Measurements from ENCODE around the gene DVL1. TPM values are rescaled to one million over a fixed set of nuclear protein-coding genes. Genes with fewer than 3 reads are reported as not detected.

The DVL1 gene
- polyA plus RNA-seq, 3 donors = 23.6 to 45.9 (median 42.6) TPM

DNA sequence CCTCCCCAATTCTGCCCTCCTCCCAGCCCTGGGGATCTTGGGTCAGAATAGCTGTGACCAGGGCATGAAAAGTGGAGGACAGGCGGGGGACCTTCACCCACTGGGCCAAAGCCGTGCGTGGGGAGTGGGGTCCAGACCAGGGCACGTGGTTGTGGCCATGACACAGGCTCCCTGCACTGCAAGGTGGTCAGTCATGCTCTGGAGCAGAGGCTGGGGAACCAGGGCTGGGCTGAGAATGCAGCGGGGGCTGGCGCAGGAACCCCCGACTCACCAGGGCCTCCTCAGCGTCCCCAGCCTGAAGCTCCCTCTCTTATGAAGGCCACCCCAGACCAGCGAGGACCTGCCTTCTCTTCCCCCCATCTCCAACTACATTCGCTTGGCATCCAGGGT lies 2.7 kb downstream of the DVL1 start:
- DNase-seq (ENCODE audit: extremely low read depth in 1 of 11, low read depth in 9 of 11, low spot score in 4 of 11) = no peak

- no peak for DNase-seq (ENCODE audit: extremely low read depth in 1 of 11, low read depth in 9 of 11, low spot score in 4 of 11)
Observed at GRCh38 chr1:1345860-1346500, 3.2 kb downstream of the DVL1 start.

DNA sequence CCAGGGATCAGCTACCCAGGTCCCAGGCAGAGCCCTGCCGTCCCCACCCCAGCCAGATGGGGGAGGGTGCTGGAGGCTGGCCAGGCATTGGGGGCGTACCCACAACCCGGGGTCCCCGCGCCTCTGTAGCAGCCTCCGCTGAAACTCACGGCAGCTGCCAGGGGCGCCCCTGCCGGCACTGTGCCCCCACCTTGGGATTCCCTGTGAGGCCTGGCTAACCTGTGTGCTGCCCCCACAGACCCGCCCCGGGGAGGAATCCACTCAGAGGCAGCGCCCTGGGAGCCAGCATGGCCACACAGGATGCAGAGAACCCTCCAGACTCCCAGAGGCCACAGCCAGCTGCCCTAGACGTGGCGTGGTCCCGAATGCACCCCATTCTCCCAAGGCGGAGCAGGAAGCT lies 3.8 kb downstream of the DVL1 start:
- DNase-seq (ENCODE audit: extremely low read depth in 1 of 11, low read depth in 9 of 11, low spot score in 4 of 11) = no peak

DNA sequence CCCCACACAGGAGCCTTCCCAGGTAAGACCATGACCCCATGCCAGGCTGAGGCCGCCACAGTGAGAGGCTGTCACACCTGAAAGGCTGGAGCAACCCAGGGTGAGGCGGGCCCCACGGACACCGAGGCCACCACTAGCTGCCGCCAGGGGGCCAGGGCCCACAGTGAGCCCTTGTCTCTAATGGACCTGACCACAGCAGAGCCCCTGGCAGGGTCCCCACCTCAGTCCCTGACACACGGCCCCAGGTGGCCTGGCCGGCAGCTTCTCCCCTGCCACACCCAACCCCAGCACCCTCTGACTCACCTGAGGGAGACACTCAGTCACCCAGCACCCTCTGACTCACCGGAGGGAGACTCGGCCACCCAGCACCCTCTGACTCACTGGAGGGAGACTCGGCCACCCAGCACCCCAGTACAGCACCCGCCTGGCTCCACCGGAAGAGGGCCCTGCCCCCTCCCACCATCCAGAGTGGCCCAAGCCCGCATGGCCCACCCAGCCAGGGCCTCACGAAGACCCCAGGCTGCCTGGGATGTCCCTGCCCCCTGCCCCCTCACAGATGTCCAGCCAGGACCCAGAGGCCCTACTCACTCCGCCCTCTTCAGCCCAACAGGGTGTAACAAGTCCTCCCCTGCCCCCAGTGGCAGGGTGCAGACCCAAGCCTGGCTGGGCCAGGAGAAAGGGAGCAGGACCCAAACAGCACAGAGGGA lies 4.4 kb downstream of the DVL1 start:
- no peak for DNase-seq (ENCODE audit: extremely low read depth in 1 of 11, low read depth in 9 of 11, low spot score in 4 of 11)

GRCh38 chr1:1343811-1344421 lies 5.3 kb downstream of the DVL1 start:
- DNase-seq (ENCODE audit: extremely low read depth in 1 of 11, low read depth in 9 of 11, low spot score in 4 of 11) = no peak

DNA sequence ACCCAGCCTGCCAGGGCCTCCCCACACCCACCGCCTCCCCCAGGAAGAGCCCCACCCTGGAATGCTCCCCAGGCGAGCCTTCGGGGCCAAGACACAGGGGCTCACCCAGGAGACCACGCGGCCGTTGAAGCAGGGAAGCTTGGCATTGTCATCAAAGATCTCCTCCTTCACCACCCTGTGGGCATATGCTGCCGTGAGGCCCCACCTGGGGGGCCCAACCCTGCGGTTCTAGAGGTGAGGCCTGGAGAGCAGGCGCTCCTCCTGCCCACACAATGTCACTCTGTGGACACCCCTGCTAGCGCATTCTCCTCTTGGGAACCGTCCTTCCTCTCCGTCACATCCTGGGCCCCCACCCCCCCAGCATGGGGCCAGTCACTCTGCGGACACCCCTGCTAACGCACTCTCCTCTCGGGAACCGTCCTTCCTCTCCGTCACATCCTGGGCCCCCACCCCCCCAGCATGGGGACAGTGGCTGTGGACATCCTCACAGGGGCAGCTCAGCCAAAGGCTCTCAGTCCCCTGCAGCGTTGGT lies 6.6 kb downstream of the DVL1 start:
- DNase-seq (ENCODE audit: extremely low read depth in 1 of 11, low read depth in 9 of 11, low spot score in 4 of 11) = no peak

GRCh38 chr1:1342061-1342562 lies 7.1 kb downstream of the DVL1 start:
- no peak for DNase-seq (ENCODE audit: extremely low read depth in 1 of 11, low read depth in 9 of 11, low spot score in 4 of 11)

DNA sequence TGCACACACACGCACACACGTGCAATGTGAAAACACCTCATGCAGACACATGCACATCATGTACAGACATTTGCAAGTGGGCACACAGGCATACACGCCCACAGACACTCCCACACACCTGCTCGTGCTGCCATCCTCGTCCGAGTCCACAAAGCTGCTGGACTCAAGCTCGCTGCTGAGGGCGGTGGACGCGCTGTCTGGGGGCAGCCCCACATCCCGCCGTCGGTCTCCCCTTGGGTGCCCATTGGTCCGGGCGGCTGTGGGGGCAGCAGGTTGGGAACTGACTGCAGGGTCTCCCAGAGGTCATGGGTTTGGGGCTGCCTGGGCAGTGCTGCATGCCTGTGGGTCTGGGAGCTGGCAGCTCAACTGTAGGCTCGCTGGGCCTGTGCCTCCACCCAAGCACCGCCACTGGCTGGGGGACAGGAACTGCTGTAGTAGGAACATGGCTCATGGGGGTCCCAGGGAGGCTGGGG lies 7.6 kb downstream of the DVL1 start:
- no peak for DNase-seq (ENCODE audit: extremely low read depth in 1 of 11, low read depth in 9 of 11, low spot score in 4 of 11)

DNA sequence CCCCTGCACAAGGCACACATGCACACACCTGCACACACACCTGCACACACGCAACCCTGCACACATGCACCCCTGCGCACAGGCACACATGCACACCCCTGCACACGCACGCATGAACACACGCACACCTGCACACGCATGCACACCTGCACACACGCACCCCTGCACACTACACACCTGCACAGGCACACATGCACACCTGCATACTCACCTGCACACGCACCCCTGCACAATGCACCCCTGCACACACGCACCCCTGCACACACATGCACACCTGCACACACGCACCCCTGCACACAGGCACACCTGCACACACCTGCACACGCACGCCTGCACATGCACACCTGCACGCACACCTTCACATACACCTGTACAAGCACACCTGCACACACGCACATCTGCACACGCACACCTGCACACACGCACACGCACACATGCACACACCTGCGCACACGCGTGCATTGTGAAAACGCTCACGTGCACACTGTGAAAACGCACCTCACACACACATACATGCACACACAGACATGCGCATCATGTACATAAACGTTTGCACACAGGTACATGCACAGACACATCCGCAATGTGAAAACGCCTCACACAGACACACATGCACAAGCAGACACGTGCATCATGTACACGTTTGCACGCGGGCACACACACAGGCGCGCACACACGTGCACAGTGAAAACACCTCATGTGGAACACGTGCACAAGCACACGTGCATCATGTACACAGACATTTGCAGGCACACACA lies 8.2 kb downstream of the DVL1 start:
- DNase-seq (ENCODE audit: extremely low read depth in 1 of 11, low read depth in 9 of 11, low spot score in 4 of 11) = no peak

GRCh38 chr1:1340185-1340584 lies 9.0 kb downstream of the DVL1 start:
- no peak for DNase-seq (ENCODE audit: extremely low read depth in 1 of 11, low read depth in 9 of 11, low spot score in 4 of 11)

- no peak for DNase-seq (ENCODE audit: extremely low read depth in 1 of 11, low read depth in 9 of 11, low spot score in 4 of 11)
Observed at GRCh38 chr1:1338278-1338677, 10.9 kb downstream of the DVL1 start.

DNA sequence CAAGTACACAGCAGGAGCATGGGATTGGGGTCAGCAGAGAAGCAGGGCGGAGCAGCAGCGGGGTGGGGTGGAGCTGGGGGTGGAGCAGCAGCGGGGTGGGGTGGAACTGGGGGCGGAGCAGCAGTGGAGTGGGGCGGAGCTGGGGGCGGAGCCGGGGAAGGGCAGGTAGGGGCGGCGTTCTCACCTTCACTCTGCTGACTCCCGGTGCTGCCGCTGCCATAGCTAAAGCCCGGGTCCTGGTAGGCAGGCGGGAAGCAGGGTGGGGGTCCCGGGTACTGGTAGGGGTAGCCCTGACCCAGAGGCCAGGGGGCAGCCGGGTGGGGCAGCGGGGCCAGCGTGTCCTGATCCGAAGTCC lies 11.4 kb downstream of the DVL1 start:
- DNase-seq (ENCODE audit: extremely low read depth in 1 of 11, low read depth in 9 of 11, low spot score in 4 of 11) = no peak

DNA sequence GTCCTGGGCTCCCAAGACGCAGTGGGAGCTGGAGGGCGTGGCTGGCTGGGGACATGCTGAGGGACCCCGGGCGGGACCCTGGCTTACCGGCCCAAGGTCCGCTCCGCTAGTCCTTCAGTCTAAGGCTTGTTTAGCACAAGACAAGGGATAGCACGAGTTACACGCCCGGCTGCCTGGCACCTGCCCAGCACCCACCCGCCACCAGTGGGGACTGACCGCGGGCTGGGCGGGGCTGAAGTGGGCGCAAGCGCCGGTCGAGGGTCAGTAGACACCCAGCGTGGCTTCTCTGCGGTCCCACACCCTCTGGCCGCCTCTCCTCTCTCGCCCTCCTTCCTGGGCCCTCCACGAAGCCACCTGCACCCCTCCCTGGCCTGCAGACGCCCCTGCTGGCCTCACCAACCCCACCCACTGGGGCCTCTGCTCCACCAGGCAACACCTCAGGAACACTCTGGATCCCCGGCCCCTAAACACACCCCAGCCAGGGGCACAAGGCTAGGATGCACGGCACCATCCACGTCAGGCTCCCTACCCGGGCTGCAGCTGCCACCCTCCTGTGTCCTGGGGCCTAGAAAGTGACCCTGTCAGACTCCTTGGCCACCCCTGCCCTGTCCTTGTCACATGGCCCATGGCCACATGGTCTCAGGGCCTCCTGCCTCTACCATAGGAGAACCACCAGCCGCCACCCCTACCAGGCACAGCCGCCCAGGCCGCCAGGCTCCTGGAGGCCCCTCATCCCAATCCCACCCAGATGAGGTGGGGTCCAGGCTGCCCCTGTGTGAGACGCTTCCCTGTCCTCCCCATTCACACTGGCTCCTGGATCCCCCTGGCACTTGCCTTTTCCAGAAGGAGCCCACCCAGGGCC lies 12.1 kb downstream of the DVL1 start:
- DNase-seq (ENCODE audit: extremely low read depth in 1 of 11, low read depth in 9 of 11, low spot score in 4 of 11) = no peak

DNA sequence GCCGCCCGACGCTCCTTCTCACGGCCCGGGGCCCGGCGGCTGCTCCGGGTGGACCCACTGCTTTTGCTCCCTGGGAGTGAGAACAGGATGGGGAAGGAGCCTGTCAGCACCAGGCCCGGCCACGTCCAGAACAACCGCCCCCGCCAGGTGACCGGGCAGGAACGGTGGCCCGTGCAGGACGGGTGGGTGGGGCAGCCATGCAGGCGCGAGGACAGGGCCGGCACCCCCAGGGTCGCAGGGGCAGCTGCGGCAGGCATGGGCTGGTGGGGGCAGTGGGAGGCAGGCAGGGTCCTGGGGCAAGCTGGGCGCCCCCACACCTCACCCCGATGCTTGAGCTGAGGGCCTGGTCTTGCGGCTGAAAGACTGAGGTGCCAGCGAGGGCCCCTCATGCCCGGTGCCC lies 12.8 kb downstream of the DVL1 start:
- DNase-seq (ENCODE audit: extremely low read depth in 1 of 11, low read depth in 9 of 11, low spot score in 4 of 11) = no peak

GRCh38 chr1:1335792-1336248 lies 13.4 kb downstream of the DVL1 start:
- no peak for DNase-seq (ENCODE audit: extremely low read depth in 1 of 11, low read depth in 9 of 11, low spot score in 4 of 11)

DNA sequence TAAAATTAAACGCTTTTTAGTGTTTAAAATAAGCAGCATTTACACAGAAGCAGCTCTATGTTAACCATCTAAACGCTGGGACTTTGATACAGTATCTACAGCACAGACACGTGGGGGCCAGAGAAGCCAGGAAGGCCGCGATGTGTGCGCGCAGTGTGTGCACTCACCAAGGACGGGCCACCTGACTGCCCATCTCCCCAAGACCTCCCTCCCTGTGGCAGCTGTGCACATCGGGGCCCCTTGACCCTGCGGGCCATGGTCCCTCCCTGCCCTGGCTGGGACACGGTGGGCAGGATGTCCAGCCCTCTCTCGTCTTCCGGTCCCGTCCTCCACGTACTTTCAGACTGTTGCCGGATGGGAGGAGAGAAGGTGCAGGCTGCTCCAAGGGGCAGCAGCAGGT lies 13.9 kb downstream of the DVL1 start:
- no peak for DNase-seq (ENCODE audit: extremely low read depth in 1 of 11, low read depth in 9 of 11, low spot score in 4 of 11)

- DNase-seq (ENCODE audit: extremely low read depth in 1 of 11, low read depth in 9 of 11, low spot score in 4 of 11) = peak in 2 of 11 donors; percentile 34 to 49
Observed at GRCh38 chr1:1334835-1335234, 14.4 kb downstream of the DVL1 start.

GRCh38 chr1:1333551-1334241 lies 15.5 kb downstream of the DVL1 start:
- no peak for DNase-seq (ENCODE audit: extremely low read depth in 1 of 11, low read depth in 9 of 11, low spot score in 4 of 11)
